ENCODE results near the gene DNAH11.

DNA sequence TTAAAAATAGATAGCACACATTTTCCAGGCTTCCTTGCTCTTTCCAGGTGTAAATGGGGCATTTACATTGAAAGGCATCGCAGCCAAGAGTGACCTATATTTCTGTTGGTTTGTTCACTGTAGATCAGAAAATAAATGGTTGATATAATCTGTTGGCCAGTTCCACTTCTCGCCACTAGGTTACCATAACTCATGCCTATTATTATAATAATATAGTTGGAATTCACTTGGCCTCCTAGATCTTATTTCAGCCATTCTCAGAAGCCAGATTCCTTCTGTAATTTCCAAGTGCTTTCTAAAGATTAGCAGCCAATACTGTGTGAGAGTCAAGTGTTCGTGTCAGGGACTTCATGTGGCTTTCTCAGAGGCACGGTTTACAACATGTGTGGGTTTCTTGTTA, 179.5 kb downstream of the DNAH11 start:
- TF ChIP-seq, protein P1, sequence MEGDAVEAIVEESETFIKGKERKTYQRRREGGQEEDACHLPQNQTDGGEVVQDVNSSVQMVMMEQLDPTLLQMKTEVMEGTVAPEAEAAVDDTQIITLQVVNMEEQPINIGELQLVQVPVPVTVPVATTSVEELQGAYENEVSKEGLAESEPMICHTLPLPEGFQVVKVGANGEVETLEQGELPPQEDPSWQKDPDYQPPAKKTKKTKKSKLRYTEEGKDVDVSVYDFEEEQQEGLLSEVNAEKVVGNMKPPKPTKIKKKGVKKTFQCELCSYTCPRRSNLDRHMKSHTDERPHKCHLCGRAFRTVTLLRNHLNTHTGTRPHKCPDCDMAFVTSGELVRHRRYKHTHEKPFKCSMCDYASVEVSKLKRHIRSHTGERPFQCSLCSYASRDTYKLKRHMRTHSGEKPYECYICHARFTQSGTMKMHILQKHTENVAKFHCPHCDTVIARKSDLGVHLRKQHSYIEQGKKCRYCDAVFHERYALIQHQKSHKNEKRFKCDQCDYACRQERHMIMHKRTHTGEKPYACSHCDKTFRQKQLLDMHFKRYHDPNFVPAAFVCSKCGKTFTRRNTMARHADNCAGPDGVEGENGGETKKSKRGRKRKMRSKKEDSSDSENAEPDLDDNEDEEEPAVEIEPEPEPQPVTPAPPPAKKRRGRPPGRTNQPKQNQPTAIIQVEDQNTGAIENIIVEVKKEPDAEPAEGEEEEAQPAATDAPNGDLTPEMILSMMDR (IDR thresholded peaks at IDR 0.05; ENCODE audit: poor library complexity, severe bottlenecking): no peak
- TF ChIP-seq, protein P2, sequence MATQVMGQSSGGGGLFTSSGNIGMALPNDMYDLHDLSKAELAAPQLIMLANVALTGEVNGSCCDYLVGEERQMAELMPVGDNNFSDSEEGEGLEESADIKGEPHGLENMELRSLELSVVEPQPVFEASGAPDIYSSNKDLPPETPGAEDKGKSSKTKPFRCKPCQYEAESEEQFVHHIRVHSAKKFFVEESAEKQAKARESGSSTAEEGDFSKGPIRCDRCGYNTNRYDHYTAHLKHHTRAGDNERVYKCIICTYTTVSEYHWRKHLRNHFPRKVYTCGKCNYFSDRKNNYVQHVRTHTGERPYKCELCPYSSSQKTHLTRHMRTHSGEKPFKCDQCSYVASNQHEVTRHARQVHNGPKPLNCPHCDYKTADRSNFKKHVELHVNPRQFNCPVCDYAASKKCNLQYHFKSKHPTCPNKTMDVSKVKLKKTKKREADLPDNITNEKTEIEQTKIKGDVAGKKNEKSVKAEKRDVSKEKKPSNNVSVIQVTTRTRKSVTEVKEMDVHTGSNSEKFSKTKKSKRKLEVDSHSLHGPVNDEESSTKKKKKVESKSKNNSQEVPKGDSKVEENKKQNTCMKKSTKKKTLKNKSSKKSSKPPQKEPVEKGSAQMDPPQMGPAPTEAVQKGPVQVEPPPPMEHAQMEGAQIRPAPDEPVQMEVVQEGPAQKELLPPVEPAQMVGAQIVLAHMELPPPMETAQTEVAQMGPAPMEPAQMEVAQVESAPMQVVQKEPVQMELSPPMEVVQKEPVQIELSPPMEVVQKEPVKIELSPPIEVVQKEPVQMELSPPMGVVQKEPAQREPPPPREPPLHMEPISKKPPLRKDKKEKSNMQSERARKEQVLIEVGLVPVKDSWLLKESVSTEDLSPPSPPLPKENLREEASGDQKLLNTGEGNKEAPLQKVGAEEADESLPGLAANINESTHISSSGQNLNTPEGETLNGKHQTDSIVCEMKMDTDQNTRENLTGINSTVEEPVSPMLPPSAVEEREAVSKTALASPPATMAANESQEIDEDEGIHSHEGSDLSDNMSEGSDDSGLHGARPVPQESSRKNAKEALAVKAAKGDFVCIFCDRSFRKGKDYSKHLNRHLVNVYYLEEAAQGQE (IDR thresholded peaks at IDR 0.05; ENCODE audit: borderline replicate concordance): no peak
- no peak for TF ChIP-seq POLR2AphosphoS5 (IDR thresholded peaks at IDR 0.05)
- TF ChIP-seq EZH2 (IDR thresholded peaks at IDR 0.05; ENCODE audit: borderline replicate concordance, insufficient read depth, low read length, poor library complexity, severe bottlenecking): no peak
- TF ChIP-seq TAF1 (IDR thresholded peaks at IDR 0.05; ENCODE audit: low read depth): no peak
- TF ChIP-seq MXI1 (conservative IDR thresholded peaks at IDR 0.05; ENCODE audit: poor library complexity, severe bottlenecking): no peak

Measured in neural cell (in vitro differentiated cells).